ENCODE measurements around the gene WIPF3.

The WIPF3 gene

DNA sequence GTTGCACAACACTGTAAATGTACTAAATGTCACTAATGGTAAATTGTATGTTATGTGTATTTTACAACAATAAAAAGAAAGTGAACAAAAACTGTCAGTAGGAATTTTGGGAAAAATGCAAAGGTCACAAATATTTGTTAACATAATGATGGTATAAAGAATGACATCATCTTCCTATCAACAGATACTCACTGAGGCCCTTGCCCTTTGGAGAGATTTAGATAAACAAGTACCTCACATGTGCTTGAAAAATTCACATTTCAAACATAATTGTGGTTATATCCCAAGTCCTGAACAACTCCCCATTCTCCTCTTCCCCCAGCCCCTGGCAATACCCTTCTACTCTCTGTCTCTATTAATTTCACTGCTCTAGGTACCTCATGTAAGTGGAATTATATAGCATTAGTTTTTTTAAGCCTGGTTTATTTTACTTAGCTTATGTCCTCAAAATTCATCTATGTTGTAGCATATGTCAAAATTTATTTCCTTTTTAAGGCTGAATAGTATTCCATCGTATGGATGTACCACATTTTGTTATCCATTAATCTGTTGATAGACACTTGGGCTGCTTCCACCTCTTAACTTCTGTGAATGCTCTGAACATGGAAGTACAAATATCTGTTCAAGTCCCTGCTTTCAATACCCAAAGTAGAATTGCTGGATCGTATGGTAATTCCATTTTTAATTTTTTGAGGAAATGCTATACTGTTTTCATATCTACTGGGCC, 90.5 kb downstream of the WIPF3 start:
- H3K27ac ChIP-seq: no peak overlapping the region
- TF ChIP-seq CTCF (IDR thresholded peaks at IDR 0.05): no peak
- H3K4me3 ChIP-seq: no peak overlapping the region
- no peak for DNase-seq (ENCODE audit: low spot score)

DNA sequence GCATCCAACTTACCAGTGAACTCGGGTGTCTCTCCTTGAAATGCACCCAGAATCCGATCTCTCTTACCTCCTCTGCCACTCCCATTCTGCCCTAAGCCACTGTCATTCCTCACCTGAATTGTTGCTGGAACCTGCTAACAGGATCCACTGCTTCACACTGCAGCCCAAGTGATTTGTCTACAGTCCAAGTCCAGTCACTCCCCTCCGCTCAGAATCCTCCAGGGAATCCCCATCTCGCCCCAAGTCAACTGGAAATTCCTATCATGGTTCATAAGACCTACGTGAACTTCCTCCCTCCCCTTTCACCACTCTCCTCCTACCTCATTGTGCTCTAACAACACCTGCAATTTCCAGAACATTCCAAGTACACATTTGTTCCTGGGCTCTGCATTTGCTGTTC, 92.0 kb downstream of the WIPF3 start:
- TF ChIP-seq CTCF (IDR thresholded peaks at IDR 0.05): no peak
- no peak overlapping the region for H3K4me3 ChIP-seq
- DNase-seq (ENCODE audit: low spot score): peak; percentile 31
- no peak overlapping the region for H3K27ac ChIP-seq

DNA sequence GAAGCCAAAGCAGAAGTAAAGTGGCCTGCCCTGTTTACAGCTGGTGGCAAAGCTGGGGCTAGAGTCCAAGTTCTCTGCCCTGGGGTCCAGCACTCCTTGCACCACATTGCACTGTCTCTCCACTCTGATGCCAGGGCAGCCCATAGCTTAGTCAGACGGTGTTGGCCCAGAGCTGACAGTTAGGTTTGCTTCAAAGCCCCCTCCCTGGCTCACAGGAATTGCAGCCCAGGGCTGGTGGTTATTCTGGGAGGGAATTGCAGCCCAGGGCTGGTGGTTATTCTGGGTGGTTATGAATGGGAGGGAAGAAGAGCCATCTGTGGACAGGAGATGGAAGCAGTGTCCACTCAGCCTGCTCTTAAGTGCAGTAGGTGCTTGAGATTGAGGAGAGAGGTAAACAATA, 94.4 kb downstream of the WIPF3 start:
- no peak for TF ChIP-seq CTCF (IDR thresholded peaks at IDR 0.05)
- DNase-seq (ENCODE audit: low spot score): no peak
- Histone ChIP-seq H3K4me3 (no peak overlapping the region), H3K27ac (no peak overlapping the region)

- no peak for DNase-seq (ENCODE audit: low spot score)
- no peak for TF ChIP-seq CTCF (IDR thresholded peaks at IDR 0.05)
- Histone ChIP-seq H3K4me3 (no peak overlapping the region), H3K27ac (no peak overlapping the region)
Measured at GRCh38 chr7:29906200-29907022, 100.1 kb downstream of the WIPF3 start.

- no peak overlapping the region for H3K4me3 ChIP-seq
- no peak overlapping the region for H3K27ac ChIP-seq
- TF ChIP-seq CTCF (IDR thresholded peaks at IDR 0.05): no peak
- no peak for DNase-seq (ENCODE audit: low spot score)
Measured at GRCh38 chr7:29914180-29914579, 107.9 kb downstream of the WIPF3 start.

- no peak for TF ChIP-seq CTCF (IDR thresholded peaks at IDR 0.05)
- Histone ChIP-seq H3K27ac (peak overlapping the region; percentile 28 to 56), H3K4me3 (peak overlapping the region; percentile 19)
- DNase-seq (ENCODE audit: low spot score): no peak
Measured at GRCh38 chr7:29915481-29916215, 109.3 kb downstream of the WIPF3 start.
